H1 (cell line): ENCODE measurements around the gene PRKN. TPM values are rescaled to one million over a fixed set of nuclear protein-coding genes. Genes with fewer than 3 reads are reported as not detected.

Experiments used
- CTCF ChIA-PET: fragments of 300-600 bp; sonication (Branson Sonifier 250); formaldehyde crosslinking; loops from one replicate; lab custom pipeline; 2021; ENCODE audit not compliant: partially characterized antibody; lab: Charles Lee
- POLR2A ChIA-PET: fragments of 300-600 bp; sonication (Branson Sonifier 250); formaldehyde crosslinking; loops from one replicate; lab custom pipeline; 2021; ENCODE audit warnings: inconsistent platforms; ENCODE audit not compliant: partially characterized antibody; lab: Charles Lee
- DNase-seq, 2 experiments: peaks; one replicate each; pipeline versions ENCODE4 v3.0.0 to v3.0.0-alpha.2; 2010 to 2022; ENCODE audit warnings: low spot score in 2 of 2, low read depth in 1 of 2, mixed read lengths in 1 of 2
- FAIRE-seq: peaks from 2 replicates; lab custom pipeline; 2011; peaks lifted over from hg19 to GRCh38; lab: Jason Lieb, UNC
- H2AFZ ChIP-seq: 2 replicates; pipeline ENCODE4 v1.8.1; 2012; ENCODE audit warnings: low read length, inconsistent platforms
- H2AK5ac ChIP-seq: 2 replicates; pipeline ENCODE4 v1.6.1; 2013; ENCODE audit warnings: low read depth, low read length
- H2BK120ac ChIP-seq: replicated peaks from 2 replicates; pipeline ENCODE3; 2013; ENCODE audit warnings: low read depth, low read length, inconsistent platforms
- H2BK12ac ChIP-seq: 2 replicates; pipeline ENCODE4 v1.6.1; 2013; ENCODE audit warnings: low read depth, low read length
- H2BK15ac ChIP-seq: 2 replicates; pipeline ENCODE4 v1.6.1; 2013; ENCODE audit warnings: low read length
- H2BK20ac ChIP-seq: 2 replicates; pipeline ENCODE4 v1.6.1; 2013; ENCODE audit warnings: low read length
- H2BK5ac ChIP-seq: 2 replicates; pipeline ENCODE4 v1.6.1; 2013; ENCODE audit warnings: low read depth, low read length
- H3K14ac ChIP-seq: 2 replicates; pipeline ENCODE4 v1.6.1; 2013; ENCODE audit warnings: inconsistent platforms; ENCODE audit not compliant: insufficient read length
- H3K18ac ChIP-seq: 2 replicates; pipeline ENCODE4 v1.6.1; 2013; ENCODE audit warnings: low read length; ENCODE audit errors: extremely low read depth
- H3K23ac ChIP-seq: 2 replicates; pipeline ENCODE4 v1.6.1; 2013; ENCODE audit warnings: inconsistent platforms; ENCODE audit not compliant: insufficient read length
- H3K23me2 ChIP-seq: 2 replicates; pipeline ENCODE4 v1.6.1; 2013; ENCODE audit warnings: low read depth, low read length
- H3K27ac ChIP-seq: 2 replicates; pipeline ENCODE4 v1.6.1; 2011; ENCODE audit warnings: low read depth, low read length, inconsistent platforms
- H3K27me3 ChIP-seq, 4 experiments: replicated peaks in 1 of 4; 1 replicate in 1 of 4; 2 replicates in 3 of 4; pipeline versions ENCODE4 v1.6.1 to v1.8.1; 2011 to 2013; ENCODE audit warnings: low read length in 3 of 4, mild to moderate bottlenecking in 3 of 4, inconsistent platforms in 2 of 4, mixed read lengths in 2 of 4, moderate library complexity in 1 of 4; ENCODE audit not compliant: control insufficient read depth in 3 of 4, insufficient read depth in 3 of 4; ENCODE audit errors: extremely low read depth in 1 of 4
- H3K36me3 ChIP-seq, 4 experiments: 2 replicates each; pipeline versions ENCODE4 v1.6.1 to v1.8.1; 2011 to 2013; ENCODE audit warnings: mild to moderate bottlenecking in 4 of 4, low read length in 3 of 4, moderate library complexity in 2 of 4, control low read depth in 1 of 4, inconsistent platforms in 1 of 4; ENCODE audit not compliant: insufficient read depth in 4 of 4, control insufficient read depth in 2 of 4
- H3K4ac ChIP-seq: replicated peaks from 2 replicates; pipeline ENCODE3; 2013; ENCODE audit warnings: low read length, low read depth, mixed read lengths, inconsistent platforms; ENCODE audit not compliant: insufficient read length
- H3K4me1 ChIP-seq, 4 experiments: replicated peaks in 1 of 4; 1 replicate in 1 of 4; 2 replicates in 3 of 4; pipeline versions ENCODE4 v1.6.1 to v1.8.1; 2011 to 2013; ENCODE audit warnings: low read length in 3 of 4, inconsistent platforms in 2 of 4, mixed read lengths in 1 of 4; ENCODE audit not compliant: insufficient read depth in 4 of 4, control insufficient read depth in 3 of 4
- H3K4me2 ChIP-seq, 2 experiments: 2 replicates each; pipeline versions ENCODE4 v1.6.1 to v1.8.1; 2011 to 2013; ENCODE audit warnings: low read depth in 2 of 2, low read length in 2 of 2, control low read depth in 1 of 2, inconsistent platforms in 1 of 2, mild to moderate bottlenecking in 1 of 2; ENCODE audit not compliant: insufficient read depth in 1 of 2
- H3K4me3 ChIP-seq, 4 experiments: fragments of 200-600, 300-600 bp in 1 of 4; sonication (generic), shearing (Covaris generic), sonication (Bioruptor Twin) in 1 of 4; 2 replicates each; pipeline versions ENCODE4 v1.5.1 to v1.8.1; 2011 to 2016; ENCODE audit warnings: low read length in 4 of 4, low read depth in 3 of 4, control low read depth in 2 of 4, inconsistent platforms in 2 of 4, mild to moderate bottlenecking in 2 of 4, mixed read lengths in 1 of 4, moderate library complexity in 1 of 4; ENCODE audit not compliant: insufficient read depth in 2 of 4; ENCODE audit errors: extremely low read depth in 1 of 4
- H3K56ac ChIP-seq: replicated peaks from 2 replicates; pipeline ENCODE3; 2013; ENCODE audit warnings: low read depth, mild to moderate bottlenecking, mixed read lengths, low read length, inconsistent platforms; ENCODE audit not compliant: insufficient read length
- H3K79me1 ChIP-seq: 2 replicates; pipeline ENCODE4 v1.6.1; 2013; ENCODE audit warnings: low read depth, low read length, control low read depth
- H3K79me2 ChIP-seq, 2 experiments: 2 replicates each; pipeline versions ENCODE4 v1.6.1 to v1.8.1; 2012 to 2013; ENCODE audit warnings: low read length in 2 of 2, mild to moderate bottlenecking in 2 of 2, inconsistent platforms in 1 of 2; ENCODE audit not compliant: insufficient read depth in 2 of 2, control insufficient read depth in 1 of 2
- H3K9ac ChIP-seq, 4 experiments: replicated peaks in 1 of 4; 1 replicate in 1 of 4; 2 replicates in 3 of 4; pipeline versions ENCODE4 v1.6.1 to v1.8.1; 2011 to 2013; ENCODE audit warnings: low read depth in 3 of 4, low read length in 3 of 4, control low read depth in 2 of 4, mild to moderate bottlenecking in 2 of 4, moderate library complexity in 2 of 4, inconsistent platforms in 1 of 4; ENCODE audit errors: extremely low read depth in 1 of 4
- H3K9me3 ChIP-seq, 2 experiments: 2 replicates each; pipeline versions ENCODE4 v1.6.1 to v1.8.1; 2012 to 2013; ENCODE audit warnings: mild to moderate bottlenecking in 2 of 2, moderate library complexity in 2 of 2, control low read depth in 1 of 2, inconsistent platforms in 1 of 2, low read depth in 1 of 2, low read length in 1 of 2, mixed read lengths in 1 of 2; ENCODE audit not compliant: insufficient read depth in 2 of 2
- H4K20me1 ChIP-seq, 2 experiments: replicated peaks in 1 of 2; 2 replicates each; pipeline versions ENCODE3 to v1.8.1; 2011 to 2013; ENCODE audit warnings: inconsistent platforms in 2 of 2, low read length in 2 of 2, mild to moderate bottlenecking in 1 of 2; ENCODE audit not compliant: insufficient read depth in 2 of 2, control insufficient read depth in 1 of 2
- H4K5ac ChIP-seq: 2 replicates; pipeline ENCODE4 v1.6.1; 2013; ENCODE audit warnings: low read length, low read depth, mixed read lengths, inconsistent platforms; ENCODE audit not compliant: insufficient read length
- H4K8ac ChIP-seq: 2 replicates; pipeline ENCODE4 v1.8.0; 2013; ENCODE audit warnings: mild to moderate bottlenecking, moderate library complexity, low read length, inconsistent platforms; ENCODE audit not compliant: insufficient read depth; ENCODE audit errors: extremely low read depth
- H4K91ac ChIP-seq: replicated peaks from 2 replicates; pipeline ENCODE3; 2013; ENCODE audit warnings: low read length, mixed read lengths, inconsistent platforms; ENCODE audit not compliant: insufficient read length
- CBX8 ChIP-seq: fragments of 300-800, 300-1000 bp; sonication (generic); IDR thresholded peaks from 2 replicates; pipeline ENCODE4 v1.7.1; 2016; ENCODE audit warnings: low read depth, low read length, borderline replicate concordance
- CHD2 ChIP-seq: IDR thresholded peaks from 2 replicates; pipeline ENCODE4 v1.6.1; 2012; ENCODE audit warnings: low read length, improper control_type of control experiment
- SIRT6 ChIP-seq: IDR thresholded peaks from one replicate; pipeline ENCODE4 v1.7.1; 2012; ENCODE audit warnings: low read length, inconsistent platforms
- WGBS, 2 experiments: shearing (Covaris generic) in 1 of 2; methylation state at CpG; one replicate each; pipeline versions ENCODE4 v1.1.6 to v1.1.7; 2013 to 2015; ENCODE audit warnings: low lambda C conversion rate in 2 of 2, mixed read lengths in 2 of 2, inconsistent platforms in 1 of 2, low coverage in 1 of 2, missing lambda C conversion rate in 1 of 2; ENCODE audit not compliant: insufficient replicate concordance in 2 of 2, insufficient coverage in 1 of 2, insufficient read length in 1 of 2; ENCODE audit errors: extremely low coverage in 1 of 2, missing lambda C conversion rate in 1 of 2; 5-methylcytosine and 5-hydroxymethylcytosine counted together
- polyA plus RNA-seq, 7 experiments: library from polyadenylated mRNA; depleted of rRNA in 3 of 7; stranded (reverse) in 5 of 7; unstranded in 2 of 7; fragments of >200 nt in 5 of 7; fragments of 200-250 nt in 2 of 7; gene quantifications; 1 replicate in 5 of 7; 2 replicates in 1 of 7; 4 replicates in 1 of 7; pipeline versions ENCODE4 v1.2.1 to v1.2.3, GENCODE V29; 2011 to 2013; ENCODE audit warnings: missing spikeins in 2 of 7, mixed read lengths in 2 of 7
- total RNA-seq: library from RNA; stranded (reverse); fragmentation: NEBNext Ultra II Directional; extraction: Animal tissue kit (Norgen Biotek cat#: 25700); gene quantifications from 2 replicates; pipeline ENCODE4 v1.2.1, GENCODE V29; 2021

The PRKN gene
- total and polyA plus RNA-seq, 2 of the 8 experiments (the other 6 are each of a cell fraction or from before 2014, with no cell fraction given), result 0.13 to 0.29 TPM

GRCh38 chr6:162229093-162229492, 498.5 kb downstream of the PRKN start:
- POLR2A ChIA-PET, result no interaction called here
- Histone ChIP-seq H3K23me2 (no peaks in the 10 kb centered on the region), H3K27ac (no peak overlapping the region), H4K20me1 (no peaks in the 10 kb centered on the region), H3K4me2 (no peak overlapping the region), H3K9me3 (no peaks in the 10 kb centered on the region), H3K9ac (no peak overlapping the region), H2BK15ac (no peak overlapping the region), H3K4me3 (no peak overlapping the region), H3K23ac (no peak overlapping the region), H3K4ac (no peak overlapping the region), H2BK5ac (no peak overlapping the region), H3K36me3 (no peaks in the 10 kb centered on the region), H4K5ac (no peak overlapping the region), H2BK20ac (no peak overlapping the region), H3K27me3 (no peaks in the 10 kb centered on the region), H4K91ac (no peak overlapping the region), H2BK12ac (no peak overlapping the region), H3K4me1 (no peaks in the 10 kb centered on the region)
- FAIRE-seq, result no peak
- no peak for TF ChIP-seq CBX8
- no peak for TF ChIP-seq SIRT6
- TF ChIP-seq CHD2, result no peak
- TF ChIP-seq, all 59 proteins: peak for 0
- 95% methylated on average over 2 of the region's 2 CpGs; no CpG with 5 or more reads in 1 of the 2 experiments for WGBS, 2 experiments
- H2AFZ ChIP-seq, result no peak overlapping the region
- no peak overlapping the region for H3K56ac ChIP-seq
- H3K79me1 ChIP-seq, result no peaks in the 10 kb centered on the region
- H2AK5ac ChIP-seq, result no peak overlapping the region
- no peaks in the 10 kb centered on the region for H3K79me2 ChIP-seq
- no peak overlapping the region for H4K8ac ChIP-seq
- no peak overlapping the region for H2BK120ac ChIP-seq
- no peak for DNase-seq
- CTCF ChIA-PET, result interaction anchor here (1.0 kb wide), 1 partner anchor 21 kb away, joined by 3 read pairs; no protein-coding TSS in a partner anchor
- H3K18ac ChIP-seq, result no peak overlapping the region
- no peak overlapping the region for H3K14ac ChIP-seq
